BLaER1 treated with 17β-estradiol and CSF1 and Interleukin-3, amounts not matched to agents 10 nM and 100 nM (cell line): ENCODE data around the gene FRMD5.

Experiments
- H3K27ac ChIP-seq, 11 experiments: shearing (Covaris generic); formaldehyde crosslinking; 2 replicates each; pipeline ENCODE4 v1.8.1; 2022
- H3K27me3 ChIP-seq, 11 experiments: shearing (Covaris generic); formaldehyde crosslinking; 2 replicates each; pipeline ENCODE4 v1.8.1; 2022
- H3K36me3 ChIP-seq, 11 experiments: shearing (Covaris generic); formaldehyde crosslinking; 2 replicates each; pipeline ENCODE4 v1.8.1; 2022
- H3K4me1 ChIP-seq, 10 experiments: shearing (Covaris generic); formaldehyde crosslinking; 2 replicates each; pipeline ENCODE4 v1.8.1; 2022
- H3K4me2 ChIP-seq, 11 experiments: shearing (Covaris generic); formaldehyde crosslinking; 2 replicates each; pipeline ENCODE4 v1.8.1; 2022
- H3K4me3 ChIP-seq, 10 experiments: shearing (Covaris generic); formaldehyde crosslinking; 2 replicates each; pipeline ENCODE4 v1.8.1; 2022
- H3K9ac ChIP-seq, 11 experiments: shearing (Covaris generic); formaldehyde crosslinking; 2 replicates each; pipeline ENCODE4 v1.8.1; 2022
- H3K9me3 ChIP-seq, 11 experiments: shearing (Covaris generic); formaldehyde crosslinking; replicated peaks in 1 of 11; 2 replicates each; pipeline ENCODE4 v1.8.1; 2022
- H4K20me1 ChIP-seq, 11 experiments: shearing (Covaris generic); formaldehyde crosslinking; 2 replicates each; pipeline ENCODE4 v1.8.1; 2022
- Cebpa-rat ChIP-seq, 11 experiments: shearing (Covaris generic); IDR thresholded peaks; 2 replicates each; pipeline ENCODE4 v1.8.1; 2022

FRMD5 gene

GRCh38 chr15:43920815-43921214, 274.3 kb downstream of the FRMD5 start:
- Histone ChIP-seq H3K4me3 (no peak overlapping the region), H3K27me3 (no peaks in the 10 kb centered on the region), H3K4me2 (no peak overlapping the region), H3K4me1 (peaks cover 0 to 4% (median 0%) of the 10 kb centered on the region in 10 experiments; a peak in 1 of 20 replicates), H3K36me3 (no peaks in the 10 kb centered on the region), H4K20me1 (no peaks in the 10 kb centered on the region), H3K9ac (no peak overlapping the region), H3K9me3 (no peaks in the 10 kb centered on the region), H3K27ac (no peak overlapping the region)
- no peak for TF ChIP-seq Cebpa-rat (IDR thresholded peaks at IDR 0.05)

DNA sequence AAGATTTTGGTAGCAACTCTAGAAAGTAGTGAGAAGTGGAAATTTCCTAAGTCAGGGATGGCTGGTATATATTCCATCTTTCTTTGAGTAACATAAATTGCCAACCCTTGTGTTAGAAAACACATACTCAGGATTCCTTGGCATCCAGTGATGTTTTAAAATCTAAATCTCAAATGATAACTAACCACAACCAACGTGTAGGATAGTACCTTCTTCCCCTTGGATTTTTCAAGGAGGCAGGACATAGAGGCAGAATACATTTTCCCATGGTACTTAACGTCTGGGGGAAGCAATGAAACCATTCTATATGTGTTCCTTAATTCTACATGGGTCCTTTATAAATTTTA, 274.8 kb downstream of the FRMD5 start:
- TF ChIP-seq Cebpa-rat (IDR thresholded peaks at IDR 0.05): no peak
- Histone ChIP-seq H3K4me2 (no peak overlapping the region), H3K27me3 (no peaks in the 10 kb centered on the region), H3K27ac (no peak overlapping the region), H3K4me1 (peaks cover 0 to 4% (median 0%) of the 10 kb centered on the region in 10 experiments; a peak in 1 of 20 replicates), H4K20me1 (no peaks in the 10 kb centered on the region), H3K9me3 (no peaks in the 10 kb centered on the region), H3K9ac (no peak overlapping the region), H3K36me3 (no peaks in the 10 kb centered on the region), H3K4me3 (no peak overlapping the region)

DNA sequence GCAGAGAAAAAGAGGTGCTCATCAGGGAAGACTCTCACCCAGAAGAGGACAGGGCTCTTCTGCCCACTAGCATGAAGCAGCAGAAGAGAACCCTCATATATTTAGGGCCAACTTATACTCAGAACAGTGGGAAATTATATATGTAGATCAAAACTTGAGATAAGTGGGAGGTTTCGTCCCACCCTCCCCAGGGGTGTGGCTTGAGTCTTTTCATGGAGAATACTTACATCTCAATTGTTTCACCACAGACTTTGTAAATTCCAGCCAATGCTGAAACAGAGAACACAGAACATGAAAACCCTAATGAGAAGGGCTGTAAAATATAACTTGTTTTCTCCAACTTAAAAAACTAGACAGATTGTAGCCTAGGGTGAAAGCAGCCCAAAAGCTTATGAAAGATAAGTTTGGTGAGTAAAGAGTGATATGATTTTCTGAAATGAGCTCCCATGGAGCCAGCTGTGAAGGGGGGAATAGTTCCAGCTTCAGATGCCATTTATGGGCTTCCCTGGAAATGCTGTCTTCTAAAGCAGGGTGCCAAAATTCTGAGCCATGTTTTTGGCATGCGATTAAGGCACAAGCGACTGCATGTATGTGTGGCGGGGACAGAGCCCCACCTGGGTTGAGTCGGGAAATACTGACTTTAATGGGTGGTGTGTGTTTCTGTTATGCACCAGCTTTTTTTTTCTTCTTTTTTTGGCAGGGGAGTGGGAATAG, 275.4 kb downstream of the FRMD5 start:
- H3K9ac ChIP-seq: no peak overlapping the region
- H3K36me3 ChIP-seq: no peaks in the 10 kb centered on the region
- H3K4me3 ChIP-seq: no peak overlapping the region
- TF ChIP-seq Cebpa-rat (IDR thresholded peaks at IDR 0.05): no peak
- H3K4me2 ChIP-seq: no peak overlapping the region
- H3K4me1 ChIP-seq: peaks cover 0 to 4% (median 0%) of the 10 kb centered on the region in 10 experiments; a peak in 1 of 20 replicates
- no peaks in the 10 kb centered on the region for H3K27me3 ChIP-seq
- H4K20me1 ChIP-seq: no peaks in the 10 kb centered on the region
- H3K27ac ChIP-seq: no peak overlapping the region
- no peaks in the 10 kb centered on the region for H3K9me3 ChIP-seq

- Histone ChIP-seq H3K36me3 (no peaks in the 10 kb centered on the region), H3K4me3 (no peak overlapping the region), H3K27me3 (no peaks in the 10 kb centered on the region), H3K27ac (no peak overlapping the region), H3K4me2 (no peak overlapping the region), H3K9ac (no peak overlapping the region), H4K20me1 (no peaks in the 10 kb centered on the region), H3K9me3 (no peaks in the 10 kb centered on the region), H3K4me1 (peaks cover 0 to 4% (median 0%) of the 10 kb centered on the region in 10 experiments; a peak in 1 of 20 replicates)
- no peak for TF ChIP-seq Cebpa-rat (IDR thresholded peaks at IDR 0.05)
Observed at GRCh38 chr15:43918717-43919116, 276.4 kb downstream of the FRMD5 start.

- Histone ChIP-seq H3K36me3 (no peaks in the 10 kb centered on the region), H3K4me3 (no peak overlapping the region)
- no peak for TF ChIP-seq Cebpa-rat (IDR thresholded peaks at IDR 0.05)
Observed at GRCh38 chr15:43916326-43916660, 278.8 kb downstream of the FRMD5 start.

DNA sequence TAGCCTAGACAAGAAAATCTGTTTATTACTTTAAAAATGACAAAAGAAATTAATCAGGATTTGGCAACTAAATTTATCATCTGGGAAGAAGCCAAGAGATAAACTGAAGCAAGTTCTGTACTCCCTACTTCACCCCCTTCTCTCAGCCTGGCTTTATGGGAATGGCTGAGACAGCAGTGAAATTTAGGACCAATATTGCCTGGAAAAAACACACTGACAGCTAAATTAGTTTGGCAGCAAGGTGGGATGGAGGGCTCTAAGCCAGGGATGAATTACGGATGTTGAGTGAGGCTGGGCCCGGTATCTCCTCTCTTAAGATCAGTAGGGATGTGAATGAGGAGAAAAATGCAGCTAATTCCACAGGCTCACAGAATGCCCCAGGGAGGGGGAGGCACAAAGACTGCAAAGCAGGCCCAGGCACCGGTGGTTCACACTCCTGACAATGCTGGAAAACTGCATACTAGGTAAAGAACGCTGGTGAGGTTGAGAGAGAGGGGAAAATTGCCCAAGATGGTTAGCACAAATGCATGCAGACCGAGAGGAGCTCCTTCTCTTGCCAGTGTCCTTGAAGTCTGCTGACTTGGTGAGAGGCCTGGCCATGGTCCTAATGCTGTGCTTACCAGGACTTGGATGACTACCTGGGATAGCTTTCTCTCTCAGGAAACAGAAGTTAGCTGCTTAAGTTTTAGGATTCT, 279.3 kb downstream of the FRMD5 start:
- no peaks in the 10 kb centered on the region for H3K27me3 ChIP-seq
- no peak overlapping the region for H3K9ac ChIP-seq
- no peak overlapping the region for H3K4me2 ChIP-seq
- no peaks in the 10 kb centered on the region for H3K36me3 ChIP-seq
- H3K9me3 ChIP-seq: no peaks in the 10 kb centered on the region
- TF ChIP-seq Cebpa-rat (IDR thresholded peaks at IDR 0.05): no peak
- peaks cover 0 to 4% (median 0%) of the 10 kb centered on the region in 10 experiments; a peak in 1 of 20 replicates for H3K4me1 ChIP-seq
- H3K27ac ChIP-seq: no peak overlapping the region
- no peak overlapping the region for H3K4me3 ChIP-seq
- H4K20me1 ChIP-seq: no peaks in the 10 kb centered on the region

More at GRCh38 chr15:43916326-43916660, 278.8 kb downstream of the FRMD5 start:
- Histone ChIP-seq H3K27me3 (no peaks in the 10 kb centered on the region), H3K4me1 (peaks cover 0 to 4% (median 0%) of the 10 kb centered on the region in 10 experiments; a peak in 1 of 20 replicates), H4K20me1 (no peaks in the 10 kb centered on the region), H3K27ac (no peak overlapping the region), H3K9ac (no peak overlapping the region), H3K4me2 (no peak overlapping the region), H3K9me3 (no peaks in the 10 kb centered on the region)

GRCh38 chr15:43913941-43914340, 281.1 kb downstream of the FRMD5 start:
- no peak for TF ChIP-seq Cebpa-rat (IDR thresholded peaks at IDR 0.05)
- H3K9ac ChIP-seq: no peak overlapping the region

GRCh38 chr15:43913026-43913780, 281.9 kb downstream of the FRMD5 start:
- H3K9ac ChIP-seq: no peak overlapping the region
- no peak overlapping the region for H3K4me2 ChIP-seq
- H4K20me1 ChIP-seq: no peaks in the 10 kb centered on the region
- no peak overlapping the region for H3K27ac ChIP-seq
- no peak overlapping the region for H3K4me3 ChIP-seq
- peaks cover 0 to 4% (median 0%) of the 10 kb centered on the region in 10 experiments; a peak in 1 of 20 replicates for H3K4me1 ChIP-seq
- H3K9me3 ChIP-seq: no peaks in the 10 kb centered on the region
- no peak for TF ChIP-seq Cebpa-rat (IDR thresholded peaks at IDR 0.05)
- H3K36me3 ChIP-seq: no peaks in the 10 kb centered on the region
- H3K27me3 ChIP-seq: no peaks in the 10 kb centered on the region

More at GRCh38 chr15:43913941-43914340, 281.1 kb downstream of the FRMD5 start:
- Histone ChIP-seq H3K4me3 (no peak overlapping the region), H3K27ac (no peak overlapping the region), H3K27me3 (no peaks in the 10 kb centered on the region), H3K4me2 (no peak overlapping the region), H3K36me3 (no peaks in the 10 kb centered on the region), H4K20me1 (no peaks in the 10 kb centered on the region), H3K4me1 (peaks cover 0 to 4% (median 0%) of the 10 kb centered on the region in 10 experiments; a peak in 1 of 20 replicates), H3K9me3 (no peaks in the 10 kb centered on the region)

- H3K27ac ChIP-seq: no peak overlapping the region
Observed at GRCh38 chr15:43912208-43912607, 282.9 kb downstream of the FRMD5 start.

More at GRCh38 chr15:43912208-43912607, 282.9 kb downstream of the FRMD5 start:
- Histone ChIP-seq H3K9me3 (no peaks in the 10 kb centered on the region), H3K27me3 (no peaks in the 10 kb centered on the region), H3K4me3 (no peak overlapping the region), H4K20me1 (no peaks in the 10 kb centered on the region), H3K9ac (no peak overlapping the region), H3K4me2 (no peak overlapping the region), H3K36me3 (no peaks in the 10 kb centered on the region), H3K4me1 (no peaks in the 10 kb centered on the region)
- TF ChIP-seq Cebpa-rat (IDR thresholded peaks at IDR 0.05): no peak
